Endometrial microvascular endothelial cells (primary cell): ENCODE data around the gene TCHH. TPM values are rescaled to one million over a fixed set of nuclear protein-coding genes. Genes with fewer than 3 reads are reported as not detected.
"Not testable (repeated sequence)": the region's sequence is repeated elsewhere in the genome, so short reads cannot be mapped to it uniquely, and the experiment has no call there.

Experiments
- in situ Hi-C: cut with HindIII; loops from 2 replicates; pipeline ENCODE4 v1.10.0; 2017; ENCODE audit warnings: low sequenced_read_pairs, low pct_unique_long_range_greater_than_20kb; ENCODE audit errors: inconsistent ontology term
- total RNA-seq: library from RNA; depleted of rRNA; stranded (reverse); fragments of >200 nt; gene quantifications from one replicate; pipeline ENCODE4 v1.2.3, GENCODE V29; 2015; ENCODE audit errors: inconsistent ontology term

Gene TCHH, protein sequence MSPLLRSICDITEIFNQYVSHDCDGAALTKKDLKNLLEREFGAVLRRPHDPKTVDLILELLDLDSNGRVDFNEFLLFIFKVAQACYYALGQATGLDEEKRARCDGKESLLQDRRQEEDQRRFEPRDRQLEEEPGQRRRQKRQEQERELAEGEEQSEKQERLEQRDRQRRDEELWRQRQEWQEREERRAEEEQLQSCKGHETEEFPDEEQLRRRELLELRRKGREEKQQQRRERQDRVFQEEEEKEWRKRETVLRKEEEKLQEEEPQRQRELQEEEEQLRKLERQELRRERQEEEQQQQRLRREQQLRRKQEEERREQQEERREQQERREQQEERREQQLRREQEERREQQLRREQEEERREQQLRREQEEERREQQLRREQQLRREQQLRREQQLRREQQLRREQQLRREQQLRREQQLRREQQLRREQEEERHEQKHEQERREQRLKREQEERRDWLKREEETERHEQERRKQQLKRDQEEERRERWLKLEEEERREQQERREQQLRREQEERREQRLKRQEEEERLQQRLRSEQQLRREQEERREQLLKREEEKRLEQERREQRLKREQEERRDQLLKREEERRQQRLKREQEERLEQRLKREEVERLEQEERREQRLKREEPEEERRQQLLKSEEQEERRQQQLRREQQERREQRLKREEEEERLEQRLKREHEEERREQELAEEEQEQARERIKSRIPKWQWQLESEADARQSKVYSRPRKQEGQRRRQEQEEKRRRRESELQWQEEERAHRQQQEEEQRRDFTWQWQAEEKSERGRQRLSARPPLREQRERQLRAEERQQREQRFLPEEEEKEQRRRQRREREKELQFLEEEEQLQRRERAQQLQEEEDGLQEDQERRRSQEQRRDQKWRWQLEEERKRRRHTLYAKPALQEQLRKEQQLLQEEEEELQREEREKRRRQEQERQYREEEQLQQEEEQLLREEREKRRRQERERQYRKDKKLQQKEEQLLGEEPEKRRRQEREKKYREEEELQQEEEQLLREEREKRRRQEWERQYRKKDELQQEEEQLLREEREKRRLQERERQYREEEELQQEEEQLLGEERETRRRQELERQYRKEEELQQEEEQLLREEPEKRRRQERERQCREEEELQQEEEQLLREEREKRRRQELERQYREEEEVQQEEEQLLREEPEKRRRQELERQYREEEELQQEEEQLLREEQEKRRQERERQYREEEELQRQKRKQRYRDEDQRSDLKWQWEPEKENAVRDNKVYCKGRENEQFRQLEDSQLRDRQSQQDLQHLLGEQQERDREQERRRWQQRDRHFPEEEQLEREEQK (N-terminal part only)
- not detected for total RNA-seq

DNA sequence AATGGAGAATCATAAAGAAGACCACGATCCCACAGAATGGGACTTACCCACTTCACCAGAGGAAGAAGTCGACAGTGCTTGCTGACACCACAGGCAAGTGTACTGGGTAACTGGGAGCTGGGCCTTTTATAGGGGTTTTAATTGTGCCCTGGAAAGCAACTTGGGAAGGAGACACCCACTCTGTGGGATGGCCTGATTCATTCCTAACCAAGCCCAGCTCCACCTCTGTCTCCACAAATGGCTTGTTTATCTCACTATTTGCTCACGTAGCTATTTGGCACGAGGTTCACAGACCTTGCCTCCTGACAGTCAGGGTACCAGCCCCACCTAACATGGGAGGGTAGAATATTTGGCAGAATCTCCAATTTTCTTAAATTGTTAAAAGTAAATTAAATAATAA, at the start of gene TCHH:
TCHH (minus strand) TSS at position 101 of the 400 bp plus-strand sequence. CDS start 1,364 bp downstream, outside the sequence.
- in situ Hi-C loops, result no loop called here

DNA sequence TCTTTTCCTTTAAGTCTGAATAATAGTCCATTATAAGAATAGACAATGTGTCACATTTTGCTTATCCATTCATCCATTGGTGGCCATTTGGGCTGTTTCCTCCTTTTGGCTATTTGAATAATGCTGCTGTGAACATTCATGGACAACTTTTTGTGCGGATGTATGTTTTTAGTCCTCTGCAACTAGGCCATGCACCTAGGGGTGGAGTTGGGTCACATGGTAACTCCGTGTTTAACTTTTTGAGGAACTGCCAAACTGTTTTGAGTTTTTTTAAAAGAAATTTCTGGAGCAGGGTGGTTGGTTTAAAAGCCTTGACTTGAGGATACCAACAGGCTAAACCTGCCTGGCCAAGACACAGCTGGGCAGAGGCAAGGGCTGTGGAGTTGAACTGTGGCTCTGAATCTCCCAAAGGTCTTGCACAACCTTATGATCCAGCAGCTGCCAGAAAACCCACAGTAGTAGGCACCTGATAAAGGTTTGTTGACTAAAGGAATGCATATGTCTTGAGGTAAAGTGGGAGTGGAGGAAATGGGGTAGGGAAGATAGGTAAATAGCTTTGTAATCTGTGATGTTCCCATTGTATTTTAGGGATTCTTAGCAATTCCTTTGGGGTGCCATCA, 49.4 kb upstream of the TCHH start:
- in situ Hi-C loops, result no loop called here

DNA sequence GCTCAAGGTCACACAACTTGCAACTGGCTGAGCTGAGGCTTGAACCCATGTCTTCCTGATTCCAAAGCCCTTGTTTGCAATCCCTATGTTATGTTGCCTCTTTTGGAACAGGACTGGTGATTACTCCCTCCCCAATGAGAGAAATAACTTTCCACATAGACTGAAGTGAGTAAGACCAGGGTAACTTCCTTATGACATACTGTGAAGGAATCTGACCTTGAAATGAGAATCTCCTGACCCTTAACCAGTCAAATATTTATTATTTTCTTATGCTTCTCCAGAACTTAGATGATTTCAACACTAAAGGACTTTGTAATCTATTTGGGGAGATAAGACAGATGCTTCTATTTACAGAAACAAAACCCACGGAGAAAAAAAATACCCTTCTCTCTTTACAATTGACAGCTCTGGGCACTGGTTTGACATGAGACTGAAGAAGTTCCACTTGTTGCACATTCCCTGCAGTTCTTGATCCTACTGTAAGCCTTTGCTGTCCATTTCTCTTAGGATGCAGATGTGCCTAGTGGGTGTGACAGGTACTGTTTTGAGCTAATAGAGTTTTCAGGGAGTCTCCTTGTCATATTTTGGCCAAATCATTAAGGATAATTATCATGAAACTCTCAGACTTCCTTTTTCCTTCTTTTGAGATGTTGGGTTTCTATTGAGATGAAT, 47.7 kb upstream of the TCHH start:
- in situ Hi-C loops, result no loop called here

DNA sequence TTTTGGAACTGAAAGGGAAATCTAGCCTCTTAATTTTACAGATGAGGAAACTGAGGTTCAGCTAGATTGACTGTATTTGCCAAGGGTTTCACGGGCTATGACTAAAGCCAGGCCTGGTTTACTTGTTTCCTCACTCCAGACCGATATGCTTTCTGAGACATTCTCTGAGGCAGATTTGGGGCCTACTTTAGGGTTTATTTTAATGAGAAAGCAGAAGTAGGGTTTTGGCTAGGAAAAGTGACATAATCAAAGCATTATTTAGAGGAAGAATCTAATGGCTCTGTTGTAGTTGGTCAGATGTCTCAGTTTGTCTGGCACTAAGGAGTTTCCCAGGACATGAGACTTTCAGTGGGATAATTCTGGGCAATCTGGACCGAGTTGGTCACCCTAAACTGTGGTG, 45.3 kb upstream of the TCHH start:
- in situ Hi-C loops, result no loop called here

DNA sequence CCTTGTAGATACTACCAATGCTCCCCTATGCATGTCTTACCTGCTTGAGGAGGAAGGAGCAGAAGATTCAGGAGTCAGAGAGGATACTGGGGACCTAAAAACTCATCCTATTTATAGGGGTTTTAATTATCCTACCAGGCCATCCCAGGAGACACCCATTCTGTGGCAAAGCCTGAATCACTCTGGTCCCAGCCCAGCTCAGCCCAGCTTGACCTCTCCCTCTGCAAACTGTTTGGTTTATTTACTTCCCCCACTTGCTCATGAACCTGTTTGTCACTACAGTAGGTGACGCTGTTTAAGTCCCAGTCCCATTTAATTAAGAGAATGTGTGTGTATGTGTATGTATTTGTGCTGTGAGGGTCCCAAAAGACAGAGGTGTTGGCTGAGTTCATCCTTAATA, 43.9 kb upstream of the TCHH start, which contains the start of gene RPTN:
RPTN (minus strand) TSS at position 85 of the 400 bp plus-strand sequence. CDS start 1,339 bp downstream, outside the sequence.
- in situ Hi-C loops, result no loop called here

DNA sequence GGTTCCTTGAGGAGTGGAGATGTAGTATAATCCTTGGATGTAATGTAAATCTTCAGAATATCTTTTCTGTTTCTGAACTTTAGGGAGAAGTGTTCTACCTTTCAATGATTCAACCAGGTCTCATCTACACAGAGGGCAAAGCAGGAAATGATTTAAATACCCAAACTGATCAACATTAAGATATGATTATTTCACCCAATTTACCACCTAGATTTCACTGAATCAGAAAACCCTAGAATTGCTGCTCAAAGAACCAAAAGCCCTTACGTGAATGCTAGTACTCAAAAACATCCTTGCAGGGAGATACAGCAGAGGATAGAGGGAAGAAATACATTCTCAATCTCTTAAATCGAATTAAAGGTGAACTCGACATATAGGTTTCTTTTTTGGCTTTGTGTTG, 38.8 kb upstream of the TCHH start:
- in situ Hi-C loops, result no loop called here

DNA sequence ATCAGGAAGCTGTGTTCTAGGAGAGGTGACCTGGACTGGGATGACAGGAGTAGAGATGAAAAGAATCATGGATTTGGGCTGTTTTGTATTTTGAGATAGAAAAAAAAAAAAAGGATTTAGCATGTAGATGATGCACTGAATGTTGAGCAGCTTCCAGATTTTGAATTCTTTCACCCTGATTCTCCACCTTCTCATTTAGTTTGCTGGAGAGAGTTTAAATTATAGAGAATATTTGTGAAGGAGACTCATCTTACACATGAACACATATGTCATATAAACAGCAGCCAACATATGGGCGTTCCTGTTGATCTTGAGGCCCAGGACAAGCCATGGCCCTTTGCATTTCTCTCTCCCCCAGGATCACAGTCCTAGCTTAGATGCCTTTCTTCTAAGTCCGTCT, 36.4 kb upstream of the TCHH start:
- in situ Hi-C loops, result no loop called here

DNA sequence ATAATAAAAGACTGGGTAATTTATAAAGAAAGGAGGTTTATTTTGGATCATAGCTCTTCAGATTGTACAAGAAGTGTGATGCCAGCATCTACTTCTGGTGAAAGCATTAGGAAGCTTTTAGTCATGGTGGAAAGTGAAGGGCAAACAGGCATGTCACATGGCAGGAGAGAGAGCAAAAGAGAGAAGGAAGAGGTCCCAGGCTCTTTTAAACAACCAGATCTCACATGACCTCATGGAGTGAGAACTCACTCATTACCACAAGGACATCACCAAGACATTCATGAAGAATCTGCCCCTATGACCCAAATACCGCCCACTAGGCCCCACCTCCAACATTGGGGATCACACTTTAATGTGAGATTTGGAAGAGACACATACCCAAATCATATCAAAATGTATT, 33.7 kb upstream of the TCHH start:
- in situ Hi-C loops, result no loop called here

DNA sequence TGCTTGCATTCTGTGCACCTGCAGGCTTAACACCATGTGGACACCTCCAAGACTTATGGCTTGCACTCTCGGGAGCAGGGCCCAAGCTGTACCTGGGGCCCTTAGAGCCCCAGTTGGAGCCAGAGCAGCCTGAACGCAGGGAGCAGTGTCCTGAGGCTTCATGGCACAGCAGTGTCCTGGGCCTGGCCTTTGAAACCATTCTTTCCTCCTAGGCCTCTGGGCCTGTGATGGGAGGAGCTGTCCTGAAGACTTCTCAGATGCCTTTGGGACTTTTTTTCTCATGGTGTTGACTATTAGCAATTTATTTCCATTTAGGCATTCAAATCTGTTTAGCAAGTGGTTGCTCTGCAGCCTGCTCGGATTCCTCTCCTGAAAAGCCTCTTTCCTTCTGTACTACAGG, 32.8 kb upstream of the TCHH start:
- in situ Hi-C loops, result no loop called here

DNA sequence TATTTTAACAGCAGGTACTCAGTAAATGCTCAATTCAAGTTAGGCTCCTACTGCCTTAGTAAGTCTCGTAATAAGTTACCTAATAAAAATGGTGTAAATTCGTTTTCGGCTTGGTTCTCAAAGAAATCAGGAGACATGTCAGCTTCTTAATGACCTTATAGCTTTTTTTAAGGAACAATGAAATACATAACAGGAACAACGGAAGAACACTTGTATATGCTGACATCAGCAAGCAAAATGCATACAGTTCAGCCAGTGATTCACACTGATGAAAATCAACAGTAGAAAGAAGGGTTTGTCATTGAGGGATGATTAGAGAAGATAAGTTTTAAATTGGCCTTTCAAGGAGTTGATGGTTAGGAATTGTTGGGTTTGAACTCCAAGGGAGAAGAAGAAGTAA, 30.5 kb upstream of the TCHH start:
- in situ Hi-C loops, result no loop called here

DNA sequence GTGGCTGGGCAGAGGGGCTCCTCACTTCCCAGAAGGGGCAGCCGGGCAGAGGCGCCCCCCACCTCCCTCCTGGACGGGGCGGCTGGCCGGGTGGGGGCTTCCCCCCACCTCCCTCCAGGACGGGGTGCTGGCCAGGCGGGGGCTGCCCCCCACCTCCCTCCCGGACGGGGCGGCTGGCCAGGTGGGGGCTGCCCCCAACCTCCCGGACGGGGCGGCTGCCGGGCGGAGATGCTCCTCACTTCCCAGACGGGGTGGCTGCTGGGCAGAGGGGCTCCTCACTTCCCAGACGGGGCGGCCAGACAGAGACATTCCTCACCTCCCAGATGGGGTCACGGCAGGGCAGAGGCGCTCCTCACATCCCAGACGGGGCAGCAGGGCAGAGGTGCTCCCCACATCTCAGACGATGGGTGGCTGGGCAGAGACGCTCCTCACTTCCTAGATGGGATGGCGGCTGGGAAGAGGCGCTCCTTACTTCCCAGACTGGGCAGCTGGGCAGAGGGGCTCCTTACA, 29.5 kb upstream of the TCHH start:
- in situ Hi-C loops, result not testable (repeated sequence)

DNA sequence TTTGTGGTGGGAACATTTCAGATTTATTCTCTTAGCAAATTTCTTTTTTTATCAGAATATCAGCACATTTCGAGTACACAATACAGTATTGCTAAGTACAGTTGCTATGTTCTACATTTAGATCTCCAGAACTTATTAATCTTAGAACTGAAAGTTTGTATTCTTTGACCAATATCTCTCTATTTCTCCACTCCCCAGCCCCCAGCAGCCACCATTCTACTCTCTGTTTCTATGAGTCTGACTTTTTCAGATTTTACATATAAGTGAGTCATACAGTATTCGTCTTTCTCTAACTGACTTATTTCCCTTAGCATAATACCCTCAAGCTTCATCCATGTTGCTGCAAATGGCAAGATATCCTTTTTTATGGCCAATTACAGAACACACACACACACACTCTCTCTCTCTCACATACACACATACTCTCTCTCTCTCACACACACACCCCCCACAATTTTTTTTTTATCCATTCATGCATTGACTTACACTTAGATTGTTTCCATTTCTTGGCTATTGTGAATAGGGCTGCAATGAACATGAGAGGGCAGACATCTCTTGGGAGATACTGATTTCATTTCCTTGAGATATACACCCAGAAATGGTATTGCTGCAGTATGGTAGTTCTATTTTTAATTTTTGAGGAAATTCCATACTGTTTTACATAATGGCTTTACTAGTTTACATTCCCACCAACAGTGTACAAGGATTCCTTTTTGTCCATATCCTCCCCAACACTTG, 28.1 kb upstream of the TCHH start:
- in situ Hi-C loops, result no loop called here

DNA sequence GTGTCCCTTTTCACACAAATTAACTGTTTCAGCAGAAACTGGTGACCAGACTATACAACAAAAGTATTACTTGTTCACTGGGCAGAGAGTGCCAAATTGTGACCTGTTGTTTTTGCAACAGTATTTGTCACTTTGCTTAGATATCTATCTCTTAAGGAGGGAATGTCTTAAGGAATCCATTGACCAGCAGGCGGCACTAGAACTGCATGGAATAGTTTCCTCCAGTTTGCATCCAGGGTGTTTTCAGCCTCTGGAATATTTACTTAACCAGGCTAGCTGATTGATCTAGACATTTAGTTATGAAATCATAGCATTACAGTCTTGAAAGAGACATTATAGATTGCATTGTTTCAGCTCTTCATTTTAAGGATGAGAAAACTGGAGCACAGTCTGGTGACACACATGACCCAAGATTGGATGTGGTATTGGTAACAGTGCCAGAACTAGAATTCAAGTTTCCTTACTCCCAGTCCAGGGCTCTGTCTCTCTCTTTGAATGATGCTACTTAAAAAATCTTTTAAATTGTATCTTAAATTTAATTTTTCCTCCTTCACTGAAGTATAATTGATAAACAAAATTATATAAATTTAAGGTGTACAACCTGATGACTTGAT, 26.8 kb upstream of the TCHH start:
- in situ Hi-C loops, result no loop called here

DNA sequence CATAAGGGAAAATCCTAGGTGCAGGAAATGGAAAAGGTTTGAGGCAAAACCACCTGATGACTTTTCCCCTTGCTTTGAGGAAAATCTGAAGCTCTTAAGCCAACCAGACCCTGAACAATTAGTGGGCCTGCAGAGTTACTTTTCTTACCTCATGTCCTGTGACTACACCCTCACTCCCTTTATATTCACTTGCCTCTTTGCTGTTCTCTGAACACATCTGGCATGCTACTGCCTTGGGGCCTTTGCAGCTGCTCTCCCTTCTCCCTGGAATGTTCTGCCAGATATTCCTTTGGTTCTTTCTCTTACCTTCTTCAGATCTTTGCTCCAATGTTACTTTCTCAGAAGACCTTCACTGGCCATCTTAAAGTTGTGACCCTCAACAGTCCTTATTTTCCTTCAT, 22.0 kb upstream of the TCHH start:
- in situ Hi-C loops, result no loop called here

DNA sequence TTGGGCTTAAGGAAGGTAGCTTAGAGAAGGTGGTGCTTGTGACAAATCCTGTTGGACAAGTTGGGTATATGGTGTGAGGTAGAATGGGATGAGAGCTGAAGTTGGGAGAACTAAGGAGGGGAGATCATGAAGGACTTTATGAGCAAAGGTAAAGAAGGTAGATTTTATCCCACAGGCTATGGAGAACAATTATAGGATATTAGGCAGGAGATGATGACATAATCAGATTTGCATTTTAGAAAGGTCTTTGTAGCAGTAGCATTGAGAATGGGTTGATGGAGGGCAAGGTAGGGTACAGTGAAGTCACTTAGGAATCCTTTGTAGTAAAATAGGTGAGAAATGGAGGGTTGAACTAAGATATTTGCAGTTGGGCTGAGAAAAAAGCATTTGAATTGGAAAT, 14.9 kb upstream of the TCHH start:
- in situ Hi-C loops, result no loop called here

DNA sequence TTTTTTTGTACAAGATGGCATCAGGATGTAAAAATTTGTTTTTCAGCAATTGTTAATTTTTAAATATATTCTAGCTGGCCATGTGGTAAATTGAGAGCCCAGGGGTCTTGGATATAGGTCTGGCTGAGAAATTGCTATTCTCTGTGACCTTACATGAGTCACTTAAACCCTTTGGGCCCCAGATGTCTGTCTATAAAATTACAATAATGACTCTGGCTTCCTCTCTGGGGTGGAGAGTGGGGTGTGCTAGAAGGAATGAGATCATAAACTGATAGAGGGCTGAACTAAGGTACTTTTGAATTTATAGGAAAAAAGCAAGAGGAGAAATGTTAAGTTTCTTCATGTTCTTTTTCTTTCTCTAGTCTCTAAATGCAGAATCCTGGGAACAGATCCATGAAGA, 12.4 kb upstream of the TCHH start:
- in situ Hi-C loops, result no loop called here

DNA sequence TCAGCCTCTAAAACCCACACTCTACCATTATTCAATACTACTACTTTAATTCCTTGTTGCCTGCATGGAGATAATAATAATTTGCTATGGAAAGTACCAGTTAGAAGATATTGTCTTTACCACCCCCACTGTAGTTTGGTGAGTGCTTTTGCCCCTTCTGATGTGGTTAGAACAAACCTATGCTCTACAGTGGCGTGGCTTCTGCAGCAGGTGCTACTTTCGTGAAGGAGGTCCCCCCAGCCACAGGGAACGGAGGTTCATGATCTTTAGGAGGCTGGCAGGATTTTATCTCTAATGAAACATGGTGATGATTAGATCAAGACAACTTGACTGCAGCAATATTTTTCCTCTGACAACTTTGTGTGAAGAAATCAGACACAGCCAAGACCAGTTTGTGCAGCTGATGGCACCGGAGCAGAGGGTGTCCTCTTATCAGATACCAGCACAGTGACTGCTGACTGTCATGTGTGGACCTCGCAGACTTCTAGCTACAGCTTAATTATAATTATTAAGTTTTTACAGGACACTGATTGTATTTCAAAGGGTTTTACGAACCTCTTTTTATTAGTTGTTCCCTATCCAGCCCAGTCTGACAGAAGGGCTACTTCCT, 10.7 kb upstream of the TCHH start:
- in situ Hi-C loops, result no loop called here
